ENCODE measurements around the gene CFAP54. TPM values are rescaled to one million over a fixed set of nuclear protein-coding genes. Genes with fewer than 3 reads are reported as not detected.

Gene CFAP54
- total RNA-seq, 1 donor from 2014 or later: 0.73 TPM

DNA sequence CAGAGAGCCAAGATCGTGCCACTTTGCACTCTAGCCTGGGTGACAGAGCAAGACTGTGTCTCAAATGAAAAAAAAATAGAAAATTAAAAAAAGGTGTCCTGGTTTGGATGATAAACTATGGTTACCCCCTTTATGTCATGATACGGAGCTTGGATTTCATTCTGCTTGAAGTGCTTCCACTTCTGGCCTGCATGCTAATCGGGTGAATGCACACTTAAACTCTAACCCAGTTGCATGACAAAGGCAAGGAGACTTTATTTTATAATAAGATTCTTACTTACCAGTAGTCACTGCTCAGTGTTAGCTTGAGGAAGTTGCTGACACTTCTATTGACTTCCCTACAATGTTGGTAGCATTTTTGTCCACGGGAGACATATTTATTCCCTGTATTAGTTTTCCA is 24.3 kb downstream of the CFAP54 start:
- no peaks in the 10 kb centered on the region for H3K36me3 Mint-ChIP-seq (ENCODE audit: unreplicated experiment)
- H3K4me1 Mint-ChIP-seq (ENCODE audit: unreplicated experiment): peaks cover 16% of the 10 kb centered on the region
- no peak overlapping the region for H3K27ac Mint-ChIP-seq (ENCODE audit: unreplicated experiment)
- no peak overlapping the region for H3K4me3 Mint-ChIP-seq (ENCODE audit: unreplicated experiment)
- no peaks in the 10 kb centered on the region for H3K9me3 Mint-ChIP-seq (ENCODE audit: unreplicated experiment)
- H3K27me3 Mint-ChIP-seq (ENCODE audit: unreplicated experiment): no peaks in the 10 kb centered on the region
- TF ChIP-seq, protein P1, sequence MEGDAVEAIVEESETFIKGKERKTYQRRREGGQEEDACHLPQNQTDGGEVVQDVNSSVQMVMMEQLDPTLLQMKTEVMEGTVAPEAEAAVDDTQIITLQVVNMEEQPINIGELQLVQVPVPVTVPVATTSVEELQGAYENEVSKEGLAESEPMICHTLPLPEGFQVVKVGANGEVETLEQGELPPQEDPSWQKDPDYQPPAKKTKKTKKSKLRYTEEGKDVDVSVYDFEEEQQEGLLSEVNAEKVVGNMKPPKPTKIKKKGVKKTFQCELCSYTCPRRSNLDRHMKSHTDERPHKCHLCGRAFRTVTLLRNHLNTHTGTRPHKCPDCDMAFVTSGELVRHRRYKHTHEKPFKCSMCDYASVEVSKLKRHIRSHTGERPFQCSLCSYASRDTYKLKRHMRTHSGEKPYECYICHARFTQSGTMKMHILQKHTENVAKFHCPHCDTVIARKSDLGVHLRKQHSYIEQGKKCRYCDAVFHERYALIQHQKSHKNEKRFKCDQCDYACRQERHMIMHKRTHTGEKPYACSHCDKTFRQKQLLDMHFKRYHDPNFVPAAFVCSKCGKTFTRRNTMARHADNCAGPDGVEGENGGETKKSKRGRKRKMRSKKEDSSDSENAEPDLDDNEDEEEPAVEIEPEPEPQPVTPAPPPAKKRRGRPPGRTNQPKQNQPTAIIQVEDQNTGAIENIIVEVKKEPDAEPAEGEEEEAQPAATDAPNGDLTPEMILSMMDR (IDR thresholded peaks at IDR 0.05): no peak
- no peak for DNase-seq (ENCODE audit: extremely low spot score, unreplicated experiment)

- H3K4me3 Mint-ChIP-seq (ENCODE audit: unreplicated experiment): no peak overlapping the region
These were observed 25.0 kb downstream of the CFAP54 start for GRCh38 chr12:96514328-96514727.

GRCh38 chr12:96516472-96517430 is 27.4 kb downstream of the CFAP54 start:
- DNase-seq (ENCODE audit: extremely low spot score, unreplicated experiment): peak; percentile 84
- TF ChIP-seq, protein P1 (IDR thresholded peaks at IDR 0.05): peak; percentile 68
- H3K36me3 Mint-ChIP-seq (ENCODE audit: unreplicated experiment): no peaks in the 10 kb centered on the region
- H3K4me3 Mint-ChIP-seq (ENCODE audit: unreplicated experiment): no peak overlapping the region
- no peak overlapping the region for H3K27ac Mint-ChIP-seq (ENCODE audit: unreplicated experiment)
- H3K27me3 Mint-ChIP-seq (ENCODE audit: unreplicated experiment): no peaks in the 10 kb centered on the region
- H3K9me3 Mint-ChIP-seq (ENCODE audit: unreplicated experiment): no peaks in the 10 kb centered on the region
- peaks cover 8% of the 10 kb centered on the region for H3K4me1 Mint-ChIP-seq (ENCODE audit: unreplicated experiment)

More at GRCh38 chr12:96514328-96514727, 25.0 kb downstream of the CFAP54 start:
- Mint-ChIP-seq H3K36me3 (ENCODE audit: unreplicated experiment) (no peaks in the 10 kb centered on the region), H3K27ac (ENCODE audit: unreplicated experiment) (no peak overlapping the region), H3K27me3 (ENCODE audit: unreplicated experiment) (no peaks in the 10 kb centered on the region), H3K9me3 (ENCODE audit: unreplicated experiment) (no peaks in the 10 kb centered on the region), H3K4me1 (ENCODE audit: unreplicated experiment) (peaks cover 12% of the 10 kb centered on the region)
- TF ChIP-seq, protein P1 (IDR thresholded peaks at IDR 0.05): no peak
- no peak for DNase-seq (ENCODE audit: extremely low spot score, unreplicated experiment)

DNA sequence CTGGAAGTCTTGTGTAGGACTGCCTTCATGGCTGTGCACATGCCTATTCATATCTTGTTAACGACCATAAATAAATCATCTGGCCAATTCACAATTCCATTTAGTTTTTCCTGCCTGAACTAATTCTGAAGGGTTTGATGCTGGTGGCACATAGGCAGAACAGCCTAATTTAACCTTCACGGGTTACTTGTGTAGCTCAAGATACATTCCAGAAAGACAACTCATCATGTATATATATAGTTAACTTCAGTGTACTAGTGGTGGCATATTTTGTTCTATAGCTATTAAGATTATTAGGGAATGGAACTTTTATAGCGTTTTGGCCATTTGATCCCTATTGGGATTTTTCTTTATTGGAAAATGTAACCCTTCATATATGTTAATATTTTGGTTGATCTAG is 31.4 kb downstream of the CFAP54 start:
- H3K27me3 Mint-ChIP-seq (ENCODE audit: unreplicated experiment): peaks cover 9% of the 10 kb centered on the region
- TF ChIP-seq, protein P1 (IDR thresholded peaks at IDR 0.05): no peak
- no peak for DNase-seq (ENCODE audit: extremely low spot score, unreplicated experiment)
- no peak overlapping the region for H3K27ac Mint-ChIP-seq (ENCODE audit: unreplicated experiment)
- peaks cover 5% of the 10 kb centered on the region for H3K4me1 Mint-ChIP-seq (ENCODE audit: unreplicated experiment)
- no peak overlapping the region for H3K4me3 Mint-ChIP-seq (ENCODE audit: unreplicated experiment)
- no peaks in the 10 kb centered on the region for H3K36me3 Mint-ChIP-seq (ENCODE audit: unreplicated experiment)
- no peaks in the 10 kb centered on the region for H3K9me3 Mint-ChIP-seq (ENCODE audit: unreplicated experiment)

- Mint-ChIP-seq H3K27me3 (ENCODE audit: unreplicated experiment) (peaks cover 17% of the 10 kb centered on the region), H3K27ac (ENCODE audit: unreplicated experiment) (no peak overlapping the region), H3K4me3 (ENCODE audit: unreplicated experiment) (no peak overlapping the region), H3K4me1 (ENCODE audit: unreplicated experiment) (peaks cover 3% of the 10 kb centered on the region), H3K36me3 (ENCODE audit: unreplicated experiment) (no peaks in the 10 kb centered on the region), H3K9me3 (ENCODE audit: unreplicated experiment) (no peaks in the 10 kb centered on the region)
- DNase-seq (ENCODE audit: extremely low spot score, unreplicated experiment): peak; percentile 25
- TF ChIP-seq, protein P1 (IDR thresholded peaks at IDR 0.05): no peak
These were observed 32.7 kb downstream of the CFAP54 start for GRCh38 chr12:96521895-96522682.
